ENCODE results near the gene FAM181A.
A peak's percentile ranks its signal among the peaks of the same experiment; 100 is the strongest.

The FAM181A gene

DNA sequence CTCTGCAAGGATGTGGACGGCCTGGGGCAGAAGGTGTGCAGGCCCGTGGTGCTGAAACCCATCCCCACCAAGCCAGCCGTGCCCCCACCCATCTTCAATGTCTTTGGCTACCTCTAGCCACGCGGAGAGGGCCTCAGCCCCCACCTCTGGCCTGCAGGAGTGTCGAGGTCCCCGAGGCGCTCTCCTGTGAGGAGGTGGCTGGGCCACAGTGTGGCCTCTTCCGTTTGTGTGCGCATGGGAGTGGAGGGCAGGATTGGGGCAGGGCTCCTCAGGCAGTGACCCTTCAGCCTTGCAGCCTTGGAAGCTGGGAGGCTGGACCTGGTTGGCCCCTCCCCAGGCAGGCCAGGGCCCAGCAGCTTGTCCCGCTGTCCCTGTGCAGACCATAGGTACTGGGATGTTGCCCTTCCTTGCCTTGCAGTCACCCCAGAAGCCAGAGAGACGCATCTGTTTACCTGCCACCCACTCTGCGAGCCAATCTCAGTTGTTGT is 1.9 kb downstream of the FAM181A start:
- DNase-seq, result no peak

DNA sequence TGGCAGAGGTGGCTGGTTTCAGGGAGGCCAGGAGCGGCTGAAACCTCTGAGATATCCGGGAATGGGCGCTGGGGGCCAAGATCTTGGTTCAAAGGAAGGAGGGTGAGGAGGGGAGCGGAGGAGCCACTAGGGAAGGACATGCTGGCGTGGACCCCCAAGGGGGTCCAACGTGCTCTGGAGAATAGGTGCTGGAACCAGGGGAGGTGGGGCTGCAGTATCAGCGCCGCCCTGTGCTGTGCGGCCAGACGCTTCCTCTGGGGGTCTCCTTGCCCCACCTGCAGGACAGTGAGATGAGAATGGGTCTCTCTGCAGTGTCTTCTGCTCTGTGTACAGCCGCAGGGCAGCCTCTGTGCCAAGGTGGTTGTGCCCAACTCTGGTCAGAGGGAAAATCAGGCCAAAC is 2.5 kb downstream of the FAM181A start:
- no peak for DNase-seq

DNA sequence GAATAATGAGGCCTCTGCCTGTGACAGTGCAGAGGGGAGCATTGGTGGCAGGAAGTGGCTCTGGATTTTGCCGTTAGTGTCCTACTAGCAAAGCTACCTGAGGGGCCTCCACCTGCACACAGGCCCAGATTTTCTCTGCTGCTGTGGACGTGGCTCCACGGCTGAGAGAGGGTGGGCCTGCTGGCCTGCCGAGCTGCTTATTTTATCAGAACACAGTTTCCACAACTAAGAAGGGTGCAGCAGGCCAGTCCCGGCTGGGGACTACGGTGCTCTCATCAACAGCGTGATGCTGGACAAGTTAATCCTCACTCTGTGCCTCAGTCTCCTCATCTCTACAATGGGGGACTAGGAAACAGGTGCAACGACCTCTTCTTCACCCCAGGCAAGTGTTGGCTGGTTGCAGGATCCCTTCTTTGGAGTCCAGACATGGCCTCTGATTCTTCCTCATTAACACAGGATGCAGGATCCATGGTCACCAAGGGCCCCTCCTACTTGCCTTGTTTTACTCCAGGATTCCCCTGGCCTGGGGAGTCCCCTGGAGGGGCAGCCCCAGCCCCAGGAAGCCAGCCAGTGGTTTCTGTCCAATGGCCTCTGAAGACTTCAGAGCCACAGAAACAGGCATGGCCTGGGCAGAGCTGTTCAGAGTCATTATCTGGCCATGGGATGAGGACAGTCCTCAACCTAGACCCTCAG is 3.3 kb downstream of the FAM181A start:
- no peak for DNase-seq

DNA sequence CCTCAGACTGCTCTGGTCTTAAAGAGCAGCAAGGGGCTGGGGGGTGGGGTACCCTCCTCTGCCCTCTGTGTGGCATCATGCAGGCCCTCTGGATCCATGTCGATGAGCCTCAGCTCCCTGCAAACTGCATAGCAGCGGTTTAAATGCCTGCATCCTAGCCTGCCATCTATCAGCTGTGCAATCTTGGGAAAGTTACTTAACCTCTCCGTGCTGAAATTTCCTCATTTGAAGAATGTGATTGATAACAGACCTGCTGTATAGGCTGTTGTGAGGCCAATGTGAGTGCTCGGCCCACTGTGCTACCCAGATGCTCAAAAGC is 3.8 kb downstream of the FAM181A start:
- DNase-seq, result no peak

DNA sequence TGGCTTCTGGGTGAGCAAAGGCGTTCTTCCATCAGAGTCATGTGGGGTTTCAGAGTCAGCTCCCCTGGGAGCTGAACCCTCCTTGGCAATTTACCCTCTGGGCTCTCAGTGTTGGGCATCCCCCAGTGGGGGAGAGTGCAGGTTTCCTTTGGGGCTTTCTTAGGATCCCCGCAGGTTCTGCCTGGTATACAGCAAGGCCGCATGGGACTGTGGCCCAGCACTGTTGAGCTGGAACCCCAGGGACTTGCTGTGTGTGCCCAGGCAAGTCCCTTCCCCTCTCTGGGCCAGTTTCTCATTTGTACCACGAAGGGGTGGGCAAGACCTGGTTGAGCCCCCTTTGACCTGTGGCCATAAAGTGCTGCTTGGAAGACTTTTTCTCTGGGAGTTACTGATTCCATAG is 5.5 kb downstream of the FAM181A start:
- no peak for DNase-seq

DNA sequence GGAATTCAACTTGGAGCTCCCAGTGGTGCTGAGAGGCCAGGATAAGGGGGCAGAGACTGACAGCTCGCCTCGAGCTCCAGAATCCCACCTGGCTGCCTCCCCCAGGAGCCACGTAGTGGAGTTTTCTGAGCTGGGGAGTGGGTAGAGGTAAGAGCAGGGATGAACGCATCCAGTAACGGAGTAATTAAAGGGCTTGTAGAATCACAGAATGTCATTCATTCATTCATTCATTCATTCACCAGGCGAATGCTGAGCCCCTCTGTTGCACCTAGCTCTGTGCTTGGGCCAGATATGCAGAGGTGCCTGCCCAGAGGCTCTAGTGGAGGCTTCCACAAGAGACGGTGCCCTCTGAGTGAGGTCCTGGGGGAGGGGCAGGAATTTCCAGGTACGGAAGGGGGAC is 8.1 kb downstream of the FAM181A start:
- DNase-seq, result no peak

DNA sequence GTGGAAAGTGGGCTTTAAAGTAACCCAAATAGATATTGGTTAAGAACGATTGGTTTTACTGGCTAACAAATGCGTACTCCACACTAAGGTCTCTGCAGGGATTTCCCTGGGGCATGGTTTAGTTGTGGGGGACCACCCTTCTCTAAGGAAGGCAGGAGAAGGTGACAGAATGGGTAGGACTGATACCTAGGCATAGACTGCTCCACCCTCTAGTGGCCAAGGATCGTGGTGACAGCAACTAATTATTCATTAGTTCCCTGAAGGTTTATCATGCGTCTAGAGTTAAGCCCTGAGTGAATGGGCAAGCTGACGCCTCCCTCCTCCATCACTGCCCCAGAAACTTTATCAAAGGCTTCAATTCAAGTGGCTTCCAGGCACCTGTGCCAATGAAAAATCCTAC is 9.1 kb downstream of the FAM181A start:
- DNase-seq, result no peak

DNA sequence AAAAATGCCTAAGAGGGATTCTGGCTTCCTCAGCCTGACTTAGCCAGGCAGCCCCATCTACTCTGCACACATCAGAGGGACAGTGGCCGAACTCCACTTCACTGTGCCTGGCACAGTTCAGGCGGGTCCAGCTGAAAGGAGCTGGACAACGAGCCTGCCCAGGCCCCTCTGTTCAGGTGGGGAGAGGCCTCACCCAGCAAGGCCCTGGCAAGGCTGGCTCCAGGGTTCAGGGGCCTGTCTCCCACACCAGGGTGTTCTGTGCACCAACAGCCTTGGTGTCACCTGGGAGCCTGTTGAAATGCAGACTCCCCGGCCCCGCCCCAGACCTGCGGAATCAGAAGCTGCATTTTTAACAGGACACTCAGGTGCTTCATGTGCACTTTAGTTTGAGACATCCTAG is 9.8 kb downstream of the FAM181A start:
- DNase-seq, result no peak

DNA sequence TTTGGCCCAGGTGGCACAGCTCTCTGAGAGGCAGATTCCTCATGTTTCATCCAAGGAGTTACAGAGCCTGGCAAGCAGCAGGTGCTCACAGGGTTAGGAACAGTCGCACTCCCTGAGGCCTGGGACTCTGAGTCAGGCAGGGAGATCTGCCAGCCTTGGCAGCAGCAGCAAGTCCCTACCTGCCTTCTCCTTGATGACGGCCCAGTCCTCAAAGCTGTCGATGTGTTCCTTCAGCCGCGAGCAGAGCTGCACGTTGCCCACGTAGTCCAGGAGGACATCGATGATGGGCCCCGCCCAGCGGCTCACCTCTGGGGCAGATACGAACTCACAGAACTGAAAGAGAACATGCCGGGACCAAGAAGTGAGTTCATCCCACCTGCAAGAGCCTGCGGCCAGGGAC is 10.4 kb downstream of the FAM181A start:
- no peak for DNase-seq

DNA sequence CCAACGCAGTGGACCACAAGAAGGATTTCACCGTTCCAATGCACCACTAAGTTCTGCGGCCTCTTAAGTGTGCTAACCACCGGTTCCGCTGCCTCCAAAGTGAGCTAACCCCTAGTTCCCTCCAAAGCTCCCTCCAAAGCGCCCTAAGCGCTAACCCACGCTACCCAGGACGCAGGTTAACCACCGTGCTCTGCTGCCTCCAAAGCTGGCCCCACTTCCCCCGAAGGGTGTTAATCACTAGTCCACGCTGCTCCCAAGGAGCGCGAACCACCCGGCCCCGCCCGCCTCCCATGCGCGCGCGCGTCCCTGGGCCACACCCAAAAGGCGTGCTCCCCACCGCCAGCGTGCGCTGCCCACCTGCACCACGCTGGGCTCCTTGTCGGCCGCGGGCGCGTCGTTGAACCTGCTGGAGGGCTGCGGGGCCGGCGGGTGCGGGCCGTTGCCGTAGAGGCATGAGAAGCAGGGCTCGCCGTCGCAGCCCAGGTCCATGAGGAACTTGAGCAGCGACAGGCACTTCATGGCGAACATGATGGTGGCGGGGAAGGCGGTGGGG is 11.7 kb downstream of the FAM181A start:
- no peak for DNase-seq

DNA sequence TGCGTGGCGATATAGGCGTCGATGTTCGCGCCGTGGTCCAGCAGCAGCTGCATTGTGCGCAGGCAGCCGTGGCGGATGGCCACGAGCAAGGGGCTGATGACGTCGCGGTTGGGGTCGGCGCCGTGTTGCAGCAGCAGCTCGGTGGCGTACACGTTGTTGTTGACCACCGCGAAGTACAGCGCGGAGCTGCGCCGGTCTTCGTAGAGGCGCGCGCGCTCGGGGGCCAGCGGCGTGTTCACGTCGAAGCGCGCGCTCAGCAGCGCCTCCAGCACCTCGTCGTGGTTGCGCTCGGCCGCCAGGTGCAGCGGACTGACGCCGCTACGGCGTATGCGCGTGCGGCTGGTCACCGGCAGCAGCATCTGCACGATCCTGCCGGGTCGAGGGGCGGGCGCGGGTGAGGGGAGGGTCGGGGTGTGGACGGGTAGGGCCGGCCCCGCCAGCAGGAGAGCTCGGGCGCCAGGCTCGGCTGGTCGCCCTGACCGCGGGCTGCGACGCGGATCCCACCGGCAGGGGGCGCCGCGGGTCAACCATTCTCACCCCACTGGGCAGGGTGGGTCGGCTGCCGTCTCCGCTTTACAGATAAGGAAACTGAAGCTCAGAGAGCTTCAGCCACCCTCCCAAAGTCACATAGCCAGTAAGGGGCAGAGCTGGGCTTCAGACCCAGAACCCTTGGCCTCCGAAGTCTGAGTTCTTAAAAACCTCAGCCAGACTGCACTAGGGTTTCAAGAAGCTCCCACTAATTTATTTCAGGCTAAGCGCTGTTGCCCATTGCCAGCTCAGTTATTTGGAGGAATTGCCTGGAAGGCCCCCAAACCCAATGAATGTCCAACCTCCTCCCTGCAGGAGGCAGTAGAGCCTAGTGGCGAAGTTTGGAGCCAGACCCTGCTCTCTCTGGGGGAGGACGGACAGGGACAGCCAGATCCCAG is 12.4 kb downstream of the FAM181A start:
- peak; percentile 55 for DNase-seq

DNA sequence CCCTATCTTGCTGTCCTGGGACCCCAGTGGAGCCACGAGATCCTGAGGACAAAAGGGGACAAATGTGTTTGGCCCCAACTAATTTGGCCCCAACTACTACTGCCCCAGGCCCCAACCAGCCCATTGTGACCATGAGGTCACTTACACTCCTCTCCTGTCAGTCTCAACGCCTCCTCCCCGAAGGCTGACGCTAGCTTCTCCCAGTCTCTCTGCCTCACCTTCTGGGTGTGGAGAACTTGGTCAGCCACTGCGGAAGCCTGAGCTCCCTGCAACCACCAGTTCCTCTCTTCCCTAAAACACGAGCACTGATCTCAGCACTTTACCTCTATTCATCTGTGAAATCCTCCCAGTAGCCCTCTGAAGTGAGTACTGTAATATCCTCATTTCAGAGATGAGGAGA is 13.3 kb downstream of the FAM181A start:
- no peak for DNase-seq

DNA sequence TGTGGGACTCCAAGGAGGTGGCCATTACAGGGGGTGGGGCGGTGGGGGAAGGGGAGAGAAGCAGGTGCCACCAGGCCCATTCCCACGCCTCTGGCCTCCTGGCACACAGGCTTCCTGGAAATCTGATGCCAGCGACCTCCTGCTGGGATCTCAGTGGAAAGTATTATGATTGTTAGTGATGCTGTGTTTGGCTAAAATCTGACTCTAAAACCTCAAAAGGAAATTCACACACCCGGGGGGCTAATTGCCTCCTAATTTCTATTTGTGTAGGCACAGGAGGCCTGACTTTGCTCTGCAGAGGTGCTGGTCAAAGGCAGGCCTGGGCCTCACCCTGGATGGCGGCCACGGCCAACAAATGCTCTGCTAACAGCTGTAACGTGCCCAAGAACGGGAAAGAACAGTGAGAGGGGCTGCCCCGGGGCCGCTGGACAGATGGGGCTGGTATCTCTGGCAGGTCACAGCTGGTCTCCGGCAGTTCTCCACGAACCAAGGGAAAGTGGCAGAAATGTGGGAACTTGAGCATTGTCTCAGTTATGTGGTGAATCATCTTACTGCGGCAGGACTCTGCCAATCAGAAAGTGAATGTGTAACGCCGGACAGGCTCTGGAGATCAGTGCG is 14.3 kb downstream of the FAM181A start:
- DNase-seq, result peak; percentile 64

DNA sequence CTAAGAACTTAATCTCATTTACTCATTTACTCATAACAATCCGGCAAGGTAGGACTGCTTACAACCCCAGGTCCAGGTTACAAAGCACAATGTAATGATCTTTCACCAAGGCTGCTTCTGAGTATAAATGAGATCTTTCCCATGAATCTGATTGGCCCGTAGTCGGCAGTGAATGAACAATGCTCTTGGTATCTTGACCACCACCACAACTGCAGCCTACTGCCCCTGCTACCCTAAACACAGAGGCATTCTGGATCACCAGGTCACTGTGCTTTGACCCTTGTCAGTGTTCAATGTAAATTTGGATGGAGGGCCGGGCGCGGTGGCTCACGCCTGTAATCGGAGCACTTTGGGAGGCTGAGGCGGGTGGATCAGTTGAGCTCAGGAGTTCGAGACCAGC is 15.9 kb downstream of the FAM181A start:
- DNase-seq, result peak; percentile 9

DNA sequence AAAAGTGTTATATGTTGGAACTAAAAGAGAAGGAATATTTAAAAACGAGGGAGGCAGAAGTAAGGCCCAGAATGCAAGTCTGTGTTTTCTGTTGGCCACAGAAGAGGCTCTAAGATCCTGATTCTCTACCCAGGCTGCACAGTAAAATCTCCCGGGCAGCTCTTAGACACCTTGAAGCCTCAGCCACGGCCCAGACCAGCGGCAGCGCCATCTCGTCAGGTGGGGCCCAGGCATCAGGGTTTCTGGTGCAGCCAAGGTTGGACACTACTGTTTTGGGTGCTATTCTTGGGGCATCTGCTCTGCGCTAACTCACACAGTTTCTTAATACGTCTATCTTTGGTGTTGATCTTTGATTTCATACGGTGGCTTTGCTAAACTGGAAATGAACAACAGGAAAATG is 16.8 kb downstream of the FAM181A start:
- no peak for DNase-seq

DNA sequence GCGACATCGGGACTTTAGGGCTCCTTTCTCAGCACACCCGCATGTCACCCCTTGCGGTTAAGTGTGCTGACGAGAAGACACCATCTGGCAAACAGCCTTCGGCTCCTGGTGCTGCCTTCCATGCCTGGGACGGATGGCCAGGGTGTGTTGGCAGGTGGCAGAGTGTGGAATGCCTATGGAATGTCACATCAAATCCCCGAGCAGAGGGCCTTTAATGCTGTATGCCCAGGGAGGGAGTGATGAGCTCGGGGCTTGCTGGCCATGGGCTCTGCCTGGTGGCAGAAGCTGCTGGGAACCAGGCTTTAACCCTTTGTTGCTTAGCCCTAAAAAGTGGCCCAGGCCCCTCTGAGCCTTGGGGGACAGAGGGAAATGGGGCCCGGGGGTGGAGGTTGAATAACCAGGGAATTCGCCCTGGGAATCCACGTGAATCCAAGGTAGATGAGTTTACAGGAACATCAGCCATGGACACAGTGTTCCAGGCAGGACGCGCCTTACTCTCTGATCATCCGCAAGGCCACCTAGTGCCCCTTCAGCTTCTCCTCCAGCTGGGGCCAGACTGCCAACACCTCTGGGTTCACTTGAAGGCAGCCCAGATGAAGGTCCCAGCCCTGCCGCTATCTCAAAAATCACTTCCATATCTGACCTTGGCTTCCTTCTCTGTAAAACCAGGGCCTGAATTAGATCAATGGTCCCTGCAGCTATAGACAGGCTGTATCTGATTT is 17.4 kb downstream of the FAM181A start:
- no peak for DNase-seq

DNA sequence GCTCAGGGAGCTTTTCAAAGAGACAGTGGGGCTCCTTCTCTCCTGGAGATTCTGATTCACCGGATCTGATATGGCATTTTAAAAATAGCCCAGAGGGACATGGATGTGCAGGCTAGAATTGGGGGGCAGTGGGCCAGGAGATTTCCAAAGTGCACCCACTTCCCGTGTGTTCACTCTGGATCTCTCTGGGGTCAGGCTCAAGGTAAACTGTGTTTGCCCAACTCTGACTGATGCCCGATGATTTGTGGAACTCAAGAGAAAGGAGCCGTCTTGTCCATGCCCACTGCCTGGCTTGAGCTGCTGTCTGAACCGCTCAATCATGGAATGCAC is 17.9 kb downstream of the FAM181A start:
- no peak for DNase-seq

DNA sequence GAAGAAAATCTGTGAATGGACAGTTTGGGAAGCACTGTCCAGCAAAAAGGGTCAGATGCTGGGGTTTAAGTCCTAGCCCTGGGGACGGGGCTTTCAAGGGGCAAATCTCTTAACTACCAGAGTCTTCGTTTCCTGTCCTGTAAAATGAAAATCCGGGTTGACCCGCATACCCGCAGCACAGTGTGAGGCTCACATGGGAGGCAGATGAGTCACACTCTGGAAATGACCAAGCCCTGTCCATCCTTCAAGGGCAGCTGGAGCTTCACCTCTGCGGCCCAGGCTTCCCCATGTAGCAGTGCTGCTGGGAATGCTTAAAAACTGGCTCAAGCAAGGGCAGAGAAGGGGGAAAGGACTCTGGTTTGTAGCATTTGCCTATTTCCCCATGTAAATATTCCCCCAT is 19.0 kb downstream of the FAM181A start:
- no peak for DNase-seq

DNA sequence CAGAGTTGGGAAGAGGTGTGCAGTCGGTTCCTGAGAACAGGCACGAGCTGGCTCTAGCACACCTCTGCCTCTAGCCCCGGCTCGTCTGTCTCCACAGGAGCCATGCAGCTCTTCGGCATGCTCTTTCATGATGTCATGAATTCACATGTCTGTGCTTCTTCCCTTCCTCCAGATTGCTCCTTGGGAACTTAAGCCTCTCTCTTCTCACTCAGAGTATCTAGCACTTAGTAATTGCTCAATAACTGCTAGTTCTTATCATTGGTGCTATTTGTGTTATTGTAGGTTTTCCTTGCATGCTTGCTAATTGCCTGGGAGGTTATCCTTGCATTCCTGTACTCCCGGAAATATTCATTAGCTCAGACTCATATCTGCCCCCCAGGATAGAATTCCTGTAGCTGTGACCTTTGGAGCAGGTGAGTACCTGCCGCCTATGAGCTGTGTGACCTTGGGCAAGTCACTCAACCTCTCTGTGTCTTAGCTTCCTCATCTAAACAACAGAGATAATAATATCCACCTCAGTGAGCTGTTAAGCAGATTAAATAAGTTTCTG is 19.5 kb downstream of the FAM181A start:
- DNase-seq, result no peak

DNA sequence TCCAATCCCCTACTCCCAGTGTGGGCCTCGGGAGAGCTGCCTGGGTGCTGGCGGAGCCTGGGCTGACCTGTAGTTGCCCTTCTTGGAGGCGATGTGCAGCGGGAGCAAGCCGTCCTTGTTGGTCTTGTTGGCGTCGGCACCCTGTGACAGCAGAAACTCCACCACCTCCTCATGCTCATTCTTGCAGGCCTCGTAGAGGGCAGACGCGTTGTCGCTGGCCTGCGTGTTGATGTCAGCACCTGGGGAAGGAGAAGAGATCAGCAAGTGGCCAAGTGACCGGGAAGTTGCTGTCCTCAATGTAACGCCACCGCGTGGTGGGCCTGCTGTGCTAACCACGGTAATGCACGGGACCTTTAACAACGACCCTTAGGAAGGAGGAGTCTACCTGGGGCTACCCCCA is 20.1 kb downstream of the FAM181A start:
- no peak for DNase-seq

DNA sequence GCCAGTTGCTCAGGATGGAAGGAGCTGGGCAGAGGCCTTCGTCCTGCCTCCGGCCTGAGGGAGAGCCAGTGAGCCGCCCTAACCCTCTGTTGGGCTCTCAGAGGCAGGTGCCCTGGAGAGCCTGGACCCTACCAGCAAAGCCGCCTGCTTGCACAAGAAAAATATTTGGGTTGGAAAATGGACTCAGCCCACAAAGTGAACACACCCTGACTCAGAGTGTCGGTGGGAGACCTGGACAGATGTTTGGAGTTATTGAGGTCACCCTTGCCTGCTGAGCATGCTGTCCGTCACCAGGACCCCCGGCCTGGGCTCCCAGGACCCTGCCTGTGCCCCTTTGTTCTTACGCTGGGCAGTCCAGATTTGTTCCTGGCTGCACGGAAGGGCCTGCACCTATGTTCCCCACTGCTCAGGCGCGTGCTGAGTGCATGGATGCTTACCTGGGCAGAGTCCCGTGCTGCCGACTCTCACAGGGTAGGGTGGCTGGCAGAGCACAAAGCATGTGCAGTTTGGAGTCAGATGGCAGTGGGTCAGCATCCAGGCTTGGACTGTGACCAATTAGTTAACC is 22.4 kb downstream of the FAM181A start:
- no peak for DNase-seq

DNA sequence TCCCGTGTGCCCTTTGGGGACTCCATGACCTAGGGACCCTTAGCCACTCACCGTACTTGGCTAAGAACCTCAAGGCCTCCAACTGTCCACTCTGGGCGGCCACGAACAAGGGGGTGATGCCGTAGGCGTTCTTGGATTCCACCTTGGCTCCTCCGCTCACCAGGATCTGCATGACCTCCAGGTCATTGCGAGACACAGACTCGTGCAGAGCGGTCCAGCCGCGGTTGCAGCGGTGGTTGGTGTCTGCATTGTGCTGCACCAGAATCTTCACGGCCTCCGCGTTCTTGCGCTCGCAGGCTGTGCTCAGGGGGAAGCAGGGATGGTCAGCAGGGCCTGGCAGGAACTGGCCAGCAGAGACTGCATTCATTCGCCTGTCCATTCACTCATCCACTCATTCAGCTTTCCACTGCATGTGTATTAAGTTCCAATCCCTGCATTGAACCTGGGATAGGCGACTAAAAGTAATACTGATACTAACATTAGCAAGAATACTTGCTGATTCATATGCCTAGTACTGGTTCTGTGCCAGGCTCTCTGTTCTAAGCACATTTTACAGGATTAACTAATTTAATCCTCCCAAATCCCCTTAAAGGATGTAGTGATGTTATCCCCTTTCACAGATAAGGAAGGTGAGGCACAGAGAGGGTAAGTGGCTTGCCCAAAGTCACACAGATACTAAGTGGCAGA is 23.9 kb downstream of the FAM181A start:
- no peak for DNase-seq

Data from fibroblast of skin of back (primary cell).